ENCODE results near the gene LRFN2.

LRFN2 gene

GRCh38 chr6:40474937-40475336, 112.2 kb downstream of the LRFN2 start:
- Histone ChIP-seq H3K9ac (ENCODE audit: low read depth in 1 of 2, low read length in 2 of 2) (no peak overlapping the region), H3K27me3 (ENCODE audit: control insufficient read depth in 1 of 2, insufficient read depth in 2 of 2, low read length in 2 of 2) (peaks cover 4 to 6% of the 10 kb centered on the region in 2 donors), H3K36me3 (ENCODE audit: control insufficient read depth in 1 of 2, insufficient read depth in 2 of 2, low read length in 2 of 2) (no peaks in the 10 kb centered on the region), H3K4me3 (ENCODE audit: low read depth in 1 of 2, low read length in 2 of 2) (no peak overlapping the region), H3K4me1 (ENCODE audit: control insufficient read depth in 1 of 2, insufficient read depth in 2 of 2, low read length in 2 of 2) (peaks cover 0 to 3% of the 10 kb centered on the region in 2 donors), H3K9me3 (ENCODE audit: control insufficient read depth in 1 of 2, low read length in 2 of 2) (no peaks in the 10 kb centered on the region), H3K27ac (ENCODE audit: low read depth, low read length) (no peak overlapping the region)

- Histone ChIP-seq H3K27me3 (ENCODE audit: control insufficient read depth in 1 of 2, insufficient read depth in 2 of 2, low read length in 2 of 2) (peaks cover 4 to 6% of the 10 kb centered on the region in 2 donors), H3K27ac (ENCODE audit: low read depth, low read length) (no peak overlapping the region), H3K4me1 (ENCODE audit: control insufficient read depth in 1 of 2, insufficient read depth in 2 of 2, low read length in 2 of 2) (peaks cover 0 to 3% of the 10 kb centered on the region in 2 donors)
Observed at GRCh38 chr6:40473026-40473425, 114.1 kb downstream of the LRFN2 start.

GRCh38 chr6:40472353-40472752, 114.8 kb downstream of the LRFN2 start:
- H3K36me3 ChIP-seq (ENCODE audit: control insufficient read depth in 1 of 2, insufficient read depth in 2 of 2, low read length in 2 of 2): no peaks in the 10 kb centered on the region
- peaks cover 0 to under 1% of the 10 kb centered on the region in 2 donors for H3K4me1 ChIP-seq (ENCODE audit: control insufficient read depth in 1 of 2, insufficient read depth in 2 of 2, low read length in 2 of 2)
- peaks cover 0 to 4% of the 10 kb centered on the region in 2 donors for H3K27me3 ChIP-seq (ENCODE audit: control insufficient read depth in 1 of 2, insufficient read depth in 2 of 2, low read length in 2 of 2)
- H3K9me3 ChIP-seq (ENCODE audit: control insufficient read depth in 1 of 2, low read length in 2 of 2): no peaks in the 10 kb centered on the region
- no peak overlapping the region for H3K27ac ChIP-seq (ENCODE audit: low read depth, low read length)
- no peak overlapping the region for H3K4me3 ChIP-seq (ENCODE audit: low read depth in 1 of 2, low read length in 2 of 2)
- H3K9ac ChIP-seq (ENCODE audit: low read depth in 1 of 2, low read length in 2 of 2): no peak overlapping the region

More at GRCh38 chr6:40473026-40473425, 114.1 kb downstream of the LRFN2 start:
- H3K36me3 ChIP-seq (ENCODE audit: control insufficient read depth in 1 of 2, insufficient read depth in 2 of 2, low read length in 2 of 2): no peaks in the 10 kb centered on the region
- no peaks in the 10 kb centered on the region for H3K9me3 ChIP-seq (ENCODE audit: control insufficient read depth in 1 of 2, low read length in 2 of 2)
- no peak overlapping the region for H3K4me3 ChIP-seq (ENCODE audit: low read depth in 1 of 2, low read length in 2 of 2)
- no peak overlapping the region for H3K9ac ChIP-seq (ENCODE audit: low read depth in 1 of 2, low read length in 2 of 2)

- Histone ChIP-seq H3K9ac (ENCODE audit: low read depth in 1 of 2, low read length in 2 of 2) (no peak overlapping the region), H3K36me3 (ENCODE audit: control insufficient read depth in 1 of 2, insufficient read depth in 2 of 2, low read length in 2 of 2) (no peaks in the 10 kb centered on the region), H3K27ac (ENCODE audit: low read depth, low read length) (no peak overlapping the region)
Observed at GRCh38 chr6:40471243-40471642, 115.9 kb downstream of the LRFN2 start.

GRCh38 chr6:40469323-40469722, 117.8 kb downstream of the LRFN2 start:
- no peak overlapping the region for H3K27ac ChIP-seq (ENCODE audit: low read depth, low read length)
- H3K9me3 ChIP-seq (ENCODE audit: control insufficient read depth in 1 of 2, low read length in 2 of 2): no peaks in the 10 kb centered on the region

More at GRCh38 chr6:40471243-40471642, 115.9 kb downstream of the LRFN2 start:
- H3K4me3 ChIP-seq (ENCODE audit: low read depth in 1 of 2, low read length in 2 of 2): no peak overlapping the region
- peaks cover 0 to 4% of the 10 kb centered on the region in 2 donors for H3K27me3 ChIP-seq (ENCODE audit: control insufficient read depth in 1 of 2, insufficient read depth in 2 of 2, low read length in 2 of 2)
- no peaks in the 10 kb centered on the region for H3K9me3 ChIP-seq (ENCODE audit: control insufficient read depth in 1 of 2, low read length in 2 of 2)
- peaks cover 0 to 4% of the 10 kb centered on the region in 2 donors for H3K4me1 ChIP-seq (ENCODE audit: control insufficient read depth in 1 of 2, insufficient read depth in 2 of 2, low read length in 2 of 2)

GRCh38 chr6:40466986-40467539, 120.1 kb downstream of the LRFN2 start:
- Histone ChIP-seq H3K27me3 (ENCODE audit: control insufficient read depth in 1 of 2, insufficient read depth in 2 of 2, low read length in 2 of 2) (no peaks in the 10 kb centered on the region), H3K27ac (ENCODE audit: low read depth, low read length) (no peak overlapping the region), H3K36me3 (ENCODE audit: control insufficient read depth in 1 of 2, insufficient read depth in 2 of 2, low read length in 2 of 2) (no peaks in the 10 kb centered on the region), H3K4me1 (ENCODE audit: control insufficient read depth in 1 of 2, insufficient read depth in 2 of 2, low read length in 2 of 2) (peaks cover 0 to 4% of the 10 kb centered on the region in 2 donors), H3K9ac (ENCODE audit: low read depth in 1 of 2, low read length in 2 of 2) (no peak overlapping the region), H3K4me3 (ENCODE audit: low read depth in 1 of 2, low read length in 2 of 2) (no peak overlapping the region), H3K9me3 (ENCODE audit: control insufficient read depth in 1 of 2, low read length in 2 of 2) (no peaks in the 10 kb centered on the region)

More at GRCh38 chr6:40469323-40469722, 117.8 kb downstream of the LRFN2 start:
- Histone ChIP-seq H3K4me1 (ENCODE audit: control insufficient read depth in 1 of 2, insufficient read depth in 2 of 2, low read length in 2 of 2) (peaks cover 0 to 4% of the 10 kb centered on the region in 2 donors), H3K9ac (ENCODE audit: low read depth in 1 of 2, low read length in 2 of 2) (no peak overlapping the region), H3K4me3 (ENCODE audit: low read depth in 1 of 2, low read length in 2 of 2) (no peak overlapping the region), H3K27me3 (ENCODE audit: control insufficient read depth in 1 of 2, insufficient read depth in 2 of 2, low read length in 2 of 2) (peaks cover 0 to 4% of the 10 kb centered on the region in 2 donors), H3K36me3 (ENCODE audit: control insufficient read depth in 1 of 2, insufficient read depth in 2 of 2, low read length in 2 of 2) (no peaks in the 10 kb centered on the region)

GRCh38 chr6:40461643-40462042, 125.5 kb downstream of the LRFN2 start:
- no peaks in the 10 kb centered on the region for H3K36me3 ChIP-seq (ENCODE audit: control insufficient read depth in 1 of 2, insufficient read depth in 2 of 2, low read length in 2 of 2)
- no peak overlapping the region for H3K9ac ChIP-seq (ENCODE audit: low read depth in 1 of 2, low read length in 2 of 2)
- no peak overlapping the region for H3K27ac ChIP-seq (ENCODE audit: low read depth, low read length)
- no peaks in the 10 kb centered on the region for H3K9me3 ChIP-seq (ENCODE audit: control insufficient read depth in 1 of 2, low read length in 2 of 2)
- no peaks in the 10 kb centered on the region for H3K4me1 ChIP-seq (ENCODE audit: control insufficient read depth in 1 of 2, insufficient read depth in 2 of 2, low read length in 2 of 2)
- no peaks in the 10 kb centered on the region for H3K27me3 ChIP-seq (ENCODE audit: control insufficient read depth in 1 of 2, insufficient read depth in 2 of 2, low read length in 2 of 2)
- no peak overlapping the region for H3K4me3 ChIP-seq (ENCODE audit: low read depth in 1 of 2, low read length in 2 of 2)

GRCh38 chr6:40460380-40460779, 126.8 kb downstream of the LRFN2 start:
- Histone ChIP-seq H3K4me1 (ENCODE audit: control insufficient read depth in 1 of 2, insufficient read depth in 2 of 2, low read length in 2 of 2) (no peaks in the 10 kb centered on the region), H3K27me3 (ENCODE audit: control insufficient read depth in 1 of 2, insufficient read depth in 2 of 2, low read length in 2 of 2) (no peaks in the 10 kb centered on the region), H3K27ac (ENCODE audit: low read depth, low read length) (no peak overlapping the region)

GRCh38 chr6:40457261-40457660, 129.9 kb downstream of the LRFN2 start:
- Histone ChIP-seq H3K27ac (ENCODE audit: low read depth, low read length) (no peak overlapping the region), H3K27me3 (ENCODE audit: control insufficient read depth in 1 of 2, insufficient read depth in 2 of 2, low read length in 2 of 2) (no peaks in the 10 kb centered on the region), H3K4me1 (ENCODE audit: control insufficient read depth in 1 of 2, insufficient read depth in 2 of 2, low read length in 2 of 2) (no peaks in the 10 kb centered on the region), H3K9ac (ENCODE audit: low read depth in 1 of 2, low read length in 2 of 2) (no peak overlapping the region), H3K36me3 (ENCODE audit: control insufficient read depth in 1 of 2, insufficient read depth in 2 of 2, low read length in 2 of 2) (no peaks in the 10 kb centered on the region), H3K4me3 (ENCODE audit: low read depth in 1 of 2, low read length in 2 of 2) (no peak overlapping the region), H3K9me3 (ENCODE audit: control insufficient read depth in 1 of 2, low read length in 2 of 2) (no peaks in the 10 kb centered on the region)

More at GRCh38 chr6:40460380-40460779, 126.8 kb downstream of the LRFN2 start:
- no peaks in the 10 kb centered on the region for H3K36me3 ChIP-seq (ENCODE audit: control insufficient read depth in 1 of 2, insufficient read depth in 2 of 2, low read length in 2 of 2)
- H3K4me3 ChIP-seq (ENCODE audit: low read depth in 1 of 2, low read length in 2 of 2): no peak overlapping the region
- no peaks in the 10 kb centered on the region for H3K9me3 ChIP-seq (ENCODE audit: control insufficient read depth in 1 of 2, low read length in 2 of 2)
- no peak overlapping the region for H3K9ac ChIP-seq (ENCODE audit: low read depth in 1 of 2, low read length in 2 of 2)

- no peaks in the 10 kb centered on the region for H3K4me1 ChIP-seq (ENCODE audit: control insufficient read depth in 1 of 2, insufficient read depth in 2 of 2, low read length in 2 of 2)
- H3K36me3 ChIP-seq (ENCODE audit: control insufficient read depth in 1 of 2, insufficient read depth in 2 of 2, low read length in 2 of 2): no peaks in the 10 kb centered on the region
- H3K9ac ChIP-seq (ENCODE audit: low read depth in 1 of 2, low read length in 2 of 2): no peak overlapping the region
- H3K4me3 ChIP-seq (ENCODE audit: low read depth in 1 of 2, low read length in 2 of 2): no peak overlapping the region
- H3K27ac ChIP-seq (ENCODE audit: low read depth, low read length): no peak overlapping the region
- no peaks in the 10 kb centered on the region for H3K9me3 ChIP-seq (ENCODE audit: control insufficient read depth in 1 of 2, low read length in 2 of 2)
- no peaks in the 10 kb centered on the region for H3K27me3 ChIP-seq (ENCODE audit: control insufficient read depth in 1 of 2, insufficient read depth in 2 of 2, low read length in 2 of 2)
Observed at GRCh38 chr6:40456390-40457013, 130.7 kb downstream of the LRFN2 start.
